Hepatocyte (in vitro differentiated cells): ENCODE measurements around the gene ERI2.

Experiments
- EZH2 ChIP-seq: fragments of 200-600 bp; sonication (generic); IDR thresholded peaks from 2 replicates; pipeline ENCODE4 v1.6.1; 2016; ENCODE audit warnings: antibody characterized with exemption, mild to moderate bottlenecking, borderline replicate concordance
- EZH2phosphoT487 ChIP-seq: fragments of 200-600 bp; sonication (generic); IDR thresholded peaks from one replicate; pipeline ENCODE4 v1.6.1; 2018; ENCODE audit warnings: antibody characterized with exemption, mild to moderate bottlenecking, low read depth, moderate library complexity; ENCODE audit not compliant: unreplicated experiment, severe bottlenecking
- TF ChIP-seq, protein P1 (sequence below): fragments of 200-600 bp; sonication (generic); IDR thresholded peaks from 2 replicates; pipeline ENCODE4 v1.5.1; 2016; ENCODE audit warnings: antibody characterized with exemption, mild to moderate bottlenecking; ENCODE audit not compliant: poor library complexity

DNA sequence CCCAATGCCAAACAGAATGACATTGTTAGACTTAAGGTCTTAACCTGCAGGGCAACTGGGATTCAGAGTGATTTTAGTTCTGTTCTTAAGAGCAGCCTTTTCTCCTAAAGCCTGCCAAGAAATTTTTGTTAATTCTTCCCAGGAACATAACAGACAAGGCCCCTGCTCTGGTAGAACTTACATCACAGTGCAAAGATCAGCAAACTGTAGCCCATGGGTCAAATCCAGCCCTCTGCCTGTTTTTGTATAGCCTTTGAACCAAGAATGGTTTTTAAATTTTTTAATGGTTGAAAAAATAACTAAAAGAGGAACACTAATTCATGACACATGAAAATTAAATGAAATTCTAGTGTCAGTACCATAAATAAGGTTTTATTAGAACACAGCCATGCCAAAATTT, 38.7 kb downstream of the ERI2 start:
- TF ChIP-seq, protein P1, sequence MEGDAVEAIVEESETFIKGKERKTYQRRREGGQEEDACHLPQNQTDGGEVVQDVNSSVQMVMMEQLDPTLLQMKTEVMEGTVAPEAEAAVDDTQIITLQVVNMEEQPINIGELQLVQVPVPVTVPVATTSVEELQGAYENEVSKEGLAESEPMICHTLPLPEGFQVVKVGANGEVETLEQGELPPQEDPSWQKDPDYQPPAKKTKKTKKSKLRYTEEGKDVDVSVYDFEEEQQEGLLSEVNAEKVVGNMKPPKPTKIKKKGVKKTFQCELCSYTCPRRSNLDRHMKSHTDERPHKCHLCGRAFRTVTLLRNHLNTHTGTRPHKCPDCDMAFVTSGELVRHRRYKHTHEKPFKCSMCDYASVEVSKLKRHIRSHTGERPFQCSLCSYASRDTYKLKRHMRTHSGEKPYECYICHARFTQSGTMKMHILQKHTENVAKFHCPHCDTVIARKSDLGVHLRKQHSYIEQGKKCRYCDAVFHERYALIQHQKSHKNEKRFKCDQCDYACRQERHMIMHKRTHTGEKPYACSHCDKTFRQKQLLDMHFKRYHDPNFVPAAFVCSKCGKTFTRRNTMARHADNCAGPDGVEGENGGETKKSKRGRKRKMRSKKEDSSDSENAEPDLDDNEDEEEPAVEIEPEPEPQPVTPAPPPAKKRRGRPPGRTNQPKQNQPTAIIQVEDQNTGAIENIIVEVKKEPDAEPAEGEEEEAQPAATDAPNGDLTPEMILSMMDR, result no peak
- TF ChIP-seq EZH2, result no peak
- no peak for TF ChIP-seq EZH2phosphoT487
